ENCODE data around the gene ZNF593. TPM values are rescaled to one million over a fixed set of nuclear protein-coding genes. Genes with fewer than 3 reads are reported as not detected.

Gene ZNF593
- total RNA-seq, 2 donors from 2014 or later = 12.8 to 30.5 TPM

- Histone ChIP-seq H3K27me3 (no peaks in the 10 kb centered on the region), H3K9me3 (no peaks in the 10 kb centered on the region), H3K4me1 (peaks cover 0 to 6% of the 10 kb centered on the region in 2 donors), H3K36me3 (no peaks in the 10 kb centered on the region), H3K4me3 (no peak overlapping the region), H3K27ac (no peak overlapping the region)
- no peak for TF ChIP-seq CTCF (IDR thresholded peaks at IDR 0.05)
- no peak for DNase-seq (ENCODE audit: low spot score)
Observed at GRCh38 chr1:26197301-26197700, 27.6 kb downstream of the ZNF593 start.

- Histone ChIP-seq H3K4me3 (no peak overlapping the region), H3K27me3 (no peaks in the 10 kb centered on the region), H3K27ac (no peak overlapping the region), H3K4me1 (peaks cover 0 to 6% of the 10 kb centered on the region in 2 donors), H3K9me3 (no peaks in the 10 kb centered on the region), H3K36me3 (no peaks in the 10 kb centered on the region)
- DNase-seq (ENCODE audit: low spot score) = no peak
- TF ChIP-seq CTCF (IDR thresholded peaks at IDR 0.05) = no peak
Observed at GRCh38 chr1:26197813-26198212, 28.1 kb downstream of the ZNF593 start.

- no peaks in the 10 kb centered on the region for H3K9me3 ChIP-seq
- no peak for DNase-seq (ENCODE audit: low spot score)
- H3K27ac ChIP-seq = no peak overlapping the region
- H3K27me3 ChIP-seq = no peaks in the 10 kb centered on the region
- no peak overlapping the region for H3K4me3 ChIP-seq
- H3K4me1 ChIP-seq = peaks cover 0 to 6% of the 10 kb centered on the region in 2 donors
- TF ChIP-seq CTCF (IDR thresholded peaks at IDR 0.05) = no peak
- no peaks in the 10 kb centered on the region for H3K36me3 ChIP-seq
Observed at GRCh38 chr1:26200413-26200812, 30.7 kb downstream of the ZNF593 start.

GRCh38 chr1:26203642-26204318 is 34.1 kb downstream of the ZNF593 start:
- peaks cover 0 to 6% of the 10 kb centered on the region in 2 donors for H3K4me1 ChIP-seq
- no peak overlapping the region for H3K4me3 ChIP-seq
- H3K27ac ChIP-seq = no peak overlapping the region
- H3K27me3 ChIP-seq = no peaks in the 10 kb centered on the region
- no peaks in the 10 kb centered on the region for H3K36me3 ChIP-seq
- no peaks in the 10 kb centered on the region for H3K9me3 ChIP-seq
- DNase-seq (ENCODE audit: low spot score) = no peak
- TF ChIP-seq CTCF (IDR thresholded peaks at IDR 0.05) = no peak

GRCh38 chr1:26210147-26210870 is 40.6 kb downstream of the ZNF593 start:
- DNase-seq (ENCODE audit: low spot score) = no peak
- H3K4me3 ChIP-seq = no peak overlapping the region
- no peak for TF ChIP-seq CTCF (IDR thresholded peaks at IDR 0.05)
- H3K4me1 ChIP-seq = no peaks in the 10 kb centered on the region
- H3K27me3 ChIP-seq = no peaks in the 10 kb centered on the region
- no peak overlapping the region for H3K27ac ChIP-seq
- H3K36me3 ChIP-seq = no peaks in the 10 kb centered on the region
- no peaks in the 10 kb centered on the region for H3K9me3 ChIP-seq
